GM18909 (cell line): ENCODE measurements around the gene AKAP8.
"Not testable (repeated sequence)": the region's sequence is repeated elsewhere in the genome, so short reads cannot be mapped to it uniquely, and the experiment has no call there.

Experiments
- ATAC-seq: cut with Tn5 transposase; IDR thresholded peaks from one replicate; pipeline ENCODE4 v1.9.1; 2021; ENCODE audit warnings: mild to moderate bottlenecking; ENCODE audit not compliant: unreplicated experiment, poor library complexity

AKAP8 gene

GRCh38 chr19:15379083-15379998, at the start of gene AKAP8:
AKAP8 (minus strand) TSS chr19:15379787; CDS start chr19:15379731, 56 bp downstream.
- ATAC-seq, result peak; percentile 85

GRCh38 chr19:15427991-15428471, 48.4 kb upstream of the AKAP8 start:
- ATAC-seq, result no peak

GRCh38 chr19:15427350-15427700, 47.7 kb upstream of the AKAP8 start:
- no peak for ATAC-seq

GRCh38 chr19:15426485-15427349, 47.1 kb upstream of the AKAP8 start:
- no peak for ATAC-seq

- no peak for ATAC-seq
These were observed 45.8 kb upstream of the AKAP8 start for GRCh38 chr19:15425321-15425950.

- ATAC-seq, result no peak
These were observed 45.2 kb upstream of the AKAP8 start for GRCh38 chr19:15424692-15425272.

GRCh38 chr19:15424121-15424520, 44.5 kb upstream of the AKAP8 start:
- no peak for ATAC-seq

- no peak for ATAC-seq
These were observed 43.5 kb upstream of the AKAP8 start for GRCh38 chr19:15423130-15423529.

- ATAC-seq, result no peak
These were observed 42.9 kb upstream of the AKAP8 start for GRCh38 chr19:15422296-15423075.

- ATAC-seq, result no peak
These were observed 42.2 kb upstream of the AKAP8 start for GRCh38 chr19:15421721-15422260.

- ATAC-seq, result no peak
These were observed 41.6 kb upstream of the AKAP8 start for GRCh38 chr19:15421136-15421695.

GRCh38 chr19:15419413-15420025, 39.9 kb upstream of the AKAP8 start:
- ATAC-seq, result no peak

GRCh38 chr19:15418579-15419412, 39.2 kb upstream of the AKAP8 start, which contains the start of gene AKAP8L:
AKAP8L (minus strand) TSS chr19:15418988; CDS start chr19:15418923, 65 bp downstream.
- ATAC-seq, result peak; percentile 94

- ATAC-seq, result no peak
These were observed 38.6 kb upstream of the AKAP8 start for GRCh38 chr19:15418231-15418578.

- ATAC-seq, result no peak
These were observed 38.1 kb upstream of the AKAP8 start for GRCh38 chr19:15417699-15418098.

- ATAC-seq, result no peak
These were observed 33.2 kb upstream of the AKAP8 start for GRCh38 chr19:15412832-15413231.

GRCh38 chr19:15411351-15411750, 31.8 kb upstream of the AKAP8 start:
- not testable (repeated sequence) for ATAC-seq
